ENCODE results near the gene SPOUT1.
A peak's percentile ranks its signal among the peaks of the same experiment; 100 is the strongest.

Gene SPOUT1

DNA sequence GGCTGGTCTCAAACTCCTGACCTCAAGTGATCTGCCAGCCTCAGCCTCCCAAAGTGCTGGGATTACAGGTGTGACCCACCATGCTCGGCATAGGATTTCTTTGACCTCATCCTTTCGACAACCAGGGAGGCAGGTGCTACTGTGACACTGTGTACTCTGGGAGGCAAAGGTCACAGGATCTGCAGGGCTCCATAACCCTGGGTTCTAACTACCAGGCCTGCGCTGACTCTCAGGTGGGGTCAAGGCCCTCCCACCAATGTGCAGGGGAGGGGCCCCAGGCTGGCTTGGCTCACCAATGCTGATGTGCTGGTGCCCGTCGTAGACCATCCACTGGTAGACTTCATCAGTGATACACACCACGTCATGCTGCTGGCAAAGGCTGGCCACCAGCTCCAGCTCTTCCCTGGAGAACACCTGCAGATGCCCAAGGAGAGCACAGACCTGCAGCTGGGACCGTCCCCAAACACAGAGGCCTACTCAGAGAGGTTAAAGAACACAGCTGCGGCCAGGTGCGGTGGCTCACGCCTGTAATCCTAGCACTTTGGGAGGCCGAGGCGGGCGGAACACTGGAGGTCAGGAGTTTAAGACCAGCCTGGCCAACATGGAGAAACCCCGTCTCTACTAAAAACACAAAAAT is 7.0 kb upstream of the SPOUT1 start:
- DNase-seq (ENCODE audit: low read depth), result no peak

DNA sequence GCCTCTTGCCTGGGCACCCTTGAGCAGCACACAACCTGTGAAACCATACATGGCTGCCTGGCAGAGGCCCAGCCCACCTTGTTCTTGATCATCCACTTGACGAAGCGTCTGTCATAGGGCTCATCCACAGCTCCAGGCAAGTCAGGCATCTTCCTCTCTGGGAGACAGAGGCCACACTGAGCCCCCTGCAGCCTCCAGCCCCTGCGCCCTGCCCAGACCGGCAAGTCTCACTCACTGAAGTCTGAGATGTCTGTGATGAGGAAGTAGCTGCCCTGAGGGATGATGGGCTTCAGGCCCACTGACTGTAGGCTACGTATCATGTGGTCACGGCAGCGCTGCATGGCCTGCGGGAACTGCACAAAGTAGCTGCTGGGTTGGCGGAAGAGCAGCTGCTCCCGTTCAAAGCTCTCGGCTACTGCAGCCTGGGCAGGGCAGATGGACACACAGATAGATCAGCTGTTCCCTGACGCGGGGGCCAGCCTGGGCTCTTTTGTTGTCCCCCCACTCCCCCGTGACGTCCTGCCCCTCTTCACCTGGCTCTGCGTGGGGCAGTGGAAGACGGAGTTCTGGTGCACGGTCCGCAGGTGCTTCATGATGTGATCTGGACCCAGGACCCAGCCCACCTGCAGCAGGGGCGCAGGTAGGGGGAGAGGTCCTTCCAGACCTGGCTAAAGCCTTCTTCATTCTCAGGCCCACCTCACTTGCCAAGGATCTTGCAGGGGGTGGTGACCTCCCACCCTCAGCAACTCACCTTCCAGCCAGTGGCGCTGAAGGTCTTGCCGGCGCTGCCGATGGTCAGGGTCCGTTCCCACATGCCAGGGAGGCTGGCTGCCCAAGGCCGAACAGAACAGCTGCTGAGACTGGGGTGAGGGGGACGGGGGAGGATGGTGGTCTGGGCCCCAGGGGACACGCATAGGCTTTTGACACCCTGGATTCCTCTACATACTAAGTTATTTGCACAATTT is 5.9 kb upstream of the SPOUT1 start:
- no peak for DNase-seq (ENCODE audit: low read depth)

DNA sequence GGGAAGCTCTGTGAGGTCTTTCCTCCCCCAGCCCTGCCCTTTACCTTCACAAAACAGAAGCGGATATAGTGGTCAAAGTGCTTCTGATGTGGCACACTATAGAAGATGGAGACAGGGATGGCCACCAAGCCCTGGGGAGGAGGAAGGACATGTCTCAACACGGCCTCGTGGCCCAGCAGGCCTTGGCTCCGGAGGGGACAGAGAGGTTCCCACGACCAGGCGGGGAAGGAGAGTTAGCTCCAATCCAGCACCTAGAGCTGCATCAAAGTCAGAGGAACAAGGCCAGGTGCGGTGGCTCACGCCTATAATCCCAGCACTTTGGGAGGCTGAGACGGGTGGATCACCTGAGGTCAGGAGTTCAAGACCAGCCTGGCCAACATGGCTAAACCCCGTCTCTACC is 4.1 kb upstream of the SPOUT1 start:
- DNase-seq (ENCODE audit: low read depth), result no peak

DNA sequence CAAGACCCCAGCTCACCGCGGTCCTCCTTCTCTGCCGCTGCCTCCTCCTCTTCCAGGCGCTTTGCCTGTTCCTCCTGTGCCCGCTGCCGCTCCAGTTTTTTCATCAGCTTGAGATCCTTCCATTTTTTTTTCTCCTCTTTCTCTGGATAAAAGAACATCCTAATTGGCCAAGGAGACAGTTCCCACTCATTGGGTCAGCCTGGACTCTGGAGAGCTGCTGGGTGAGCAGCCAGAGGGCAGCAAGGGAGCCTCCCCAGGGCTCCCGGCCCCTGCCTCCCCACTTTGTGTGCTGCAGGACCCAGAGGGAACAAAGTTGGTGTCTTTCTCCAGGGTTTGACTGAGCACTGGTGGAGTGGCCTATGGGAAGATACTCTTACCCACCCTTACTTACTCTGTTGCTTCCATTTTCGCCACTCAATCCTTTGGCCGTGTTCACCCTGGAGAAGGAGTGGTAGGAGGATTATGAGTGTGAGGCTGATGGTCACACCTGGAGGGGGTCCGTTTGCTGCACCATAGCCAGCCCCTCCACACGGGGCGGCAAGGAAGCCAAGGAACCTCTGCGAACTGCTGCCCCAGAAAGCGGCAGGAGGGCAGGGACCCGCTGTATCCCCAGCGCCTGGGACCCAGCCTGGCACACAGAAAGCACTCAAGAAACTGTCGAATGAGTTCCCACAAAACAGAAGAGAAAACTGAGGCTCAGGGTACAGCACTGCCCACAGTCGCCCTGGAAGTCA is 708 bp downstream of the SPOUT1 start:
- DNase-seq (ENCODE audit: low read depth), result no peak

DNA sequence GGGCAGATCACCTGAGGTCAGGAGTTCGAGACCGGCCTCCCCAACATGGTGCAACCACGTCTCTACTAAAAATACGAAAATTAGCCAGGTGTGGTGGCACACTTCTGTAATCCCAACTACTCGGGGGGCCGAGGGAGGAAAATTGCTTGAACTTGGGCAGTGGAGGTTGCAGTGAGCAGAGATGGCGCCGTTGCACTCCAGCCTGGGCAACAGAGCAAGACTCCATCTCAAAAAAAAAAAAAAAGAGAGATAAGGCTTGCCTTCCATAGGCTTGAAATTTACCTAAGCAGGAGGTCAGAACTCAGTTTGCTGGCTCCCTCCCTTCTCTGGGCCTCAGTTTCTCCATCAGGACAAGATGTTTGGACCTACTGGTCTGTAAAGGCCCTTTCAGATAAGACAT is 1.3 kb downstream of the SPOUT1 start:
- no peak for DNase-seq (ENCODE audit: low read depth)

DNA sequence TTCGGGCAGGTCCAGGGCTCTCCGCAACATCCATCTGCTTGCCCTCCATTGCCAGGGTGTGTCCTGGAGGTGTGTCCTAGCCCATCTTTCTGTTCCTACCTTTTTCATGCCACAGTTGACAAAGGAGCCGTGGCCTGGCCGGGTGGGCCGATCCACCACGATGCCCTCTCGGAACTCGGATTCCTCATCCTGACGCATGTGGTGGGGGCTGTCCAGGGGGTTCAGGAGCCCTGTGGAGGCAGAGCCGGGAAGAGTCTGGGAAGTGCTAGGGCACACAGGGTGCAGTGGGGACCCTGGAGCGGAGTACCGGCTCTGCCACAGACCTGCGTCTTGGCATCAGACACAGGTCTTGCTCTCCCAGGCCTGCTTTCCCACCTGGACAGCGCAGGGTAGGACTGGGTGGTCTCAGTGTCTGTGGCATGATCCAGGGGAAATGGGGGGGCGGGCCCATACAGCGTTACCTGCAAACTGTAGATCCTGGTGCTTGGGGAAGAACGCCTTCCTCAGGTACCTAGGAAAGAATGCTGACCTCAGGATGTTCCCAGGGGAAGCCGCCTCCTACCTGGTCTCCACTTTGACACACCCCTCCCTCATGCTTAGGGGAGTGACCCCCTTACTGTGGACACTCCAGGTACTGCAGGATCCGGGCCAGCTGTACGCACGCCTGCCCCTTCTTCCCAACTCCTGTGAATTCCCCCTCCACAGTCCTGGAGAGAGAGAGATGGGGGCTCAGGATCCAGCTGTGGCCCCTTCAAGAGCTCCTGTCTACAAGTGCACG is 3.5 kb downstream of the SPOUT1 start:
- no peak for DNase-seq (ENCODE audit: low read depth)

DNA sequence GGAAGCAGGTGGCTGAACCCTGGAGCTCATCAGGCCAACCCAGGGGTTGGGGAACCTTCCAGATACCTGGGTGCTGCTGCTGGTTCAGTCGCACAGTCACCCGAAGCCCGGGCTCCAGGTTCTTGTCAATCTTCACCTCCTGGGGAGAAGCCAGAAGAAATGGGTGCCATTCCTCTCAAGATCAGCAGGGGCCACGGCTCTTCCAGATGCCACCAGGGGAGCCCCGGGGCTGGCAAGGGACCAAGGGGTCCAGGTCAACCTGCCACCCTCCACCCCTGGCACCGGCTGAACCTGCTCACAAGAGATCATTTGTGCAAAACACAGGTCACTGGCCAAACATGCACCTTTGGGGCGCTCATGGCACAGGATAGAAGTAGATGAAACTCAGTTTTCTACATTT is 4.7 kb downstream of the SPOUT1 start:
- DNase-seq (ENCODE audit: low read depth), result no peak

DNA sequence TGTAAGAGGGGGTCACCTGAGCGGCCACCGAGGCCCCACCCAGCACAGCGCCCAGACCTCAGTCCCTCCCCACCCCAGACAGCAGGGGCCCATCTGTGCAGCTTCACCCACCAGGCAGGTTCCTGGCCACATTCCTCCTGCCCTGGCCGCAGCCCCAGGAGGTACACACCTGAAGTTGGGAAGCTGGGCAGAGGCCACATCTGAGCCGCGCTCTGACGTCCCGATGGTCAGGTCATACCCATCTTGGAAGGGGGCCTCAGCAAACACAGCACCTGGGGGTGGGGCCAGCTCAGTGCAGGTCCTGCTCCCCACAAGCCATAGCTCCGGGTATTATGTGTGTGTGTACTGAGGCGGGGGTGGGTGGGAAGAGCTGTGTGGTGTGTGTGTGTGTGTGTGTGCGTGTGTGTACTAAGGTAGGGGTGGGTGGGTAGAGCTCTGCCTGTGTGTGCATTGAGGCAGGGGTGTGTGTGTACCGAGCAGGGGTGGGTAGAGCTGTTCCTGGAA is 5.6 kb downstream of the SPOUT1 start:
- DNase-seq (ENCODE audit: low read depth), result no peak

DNA sequence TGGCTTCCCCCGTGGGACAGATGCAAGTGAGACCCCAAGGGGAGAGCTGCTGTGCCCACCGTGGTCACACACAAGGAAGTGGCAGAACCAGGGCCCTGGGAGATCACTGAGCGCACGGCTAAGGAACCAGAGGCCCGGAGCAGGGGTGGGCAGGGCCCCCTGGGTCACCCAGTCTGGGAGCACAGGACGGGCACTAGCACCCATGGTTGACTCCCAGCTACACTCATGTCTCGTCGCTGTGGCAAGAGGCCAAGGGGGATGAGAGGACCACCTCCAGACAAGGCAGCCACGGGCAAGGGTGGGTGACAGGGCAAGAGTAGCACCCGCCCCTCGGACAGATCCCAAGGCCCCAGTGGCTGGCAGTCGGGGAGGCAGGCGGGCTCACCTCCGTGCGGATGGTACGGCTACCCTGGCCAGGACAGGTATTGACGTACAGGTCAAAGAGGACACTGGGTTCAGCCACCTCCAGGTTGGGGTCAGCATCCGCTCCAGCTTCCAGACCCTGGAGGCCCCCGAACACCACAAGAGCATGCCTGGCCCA is 6.2 kb downstream of the SPOUT1 start:
- no peak for DNase-seq (ENCODE audit: low read depth)

DNA sequence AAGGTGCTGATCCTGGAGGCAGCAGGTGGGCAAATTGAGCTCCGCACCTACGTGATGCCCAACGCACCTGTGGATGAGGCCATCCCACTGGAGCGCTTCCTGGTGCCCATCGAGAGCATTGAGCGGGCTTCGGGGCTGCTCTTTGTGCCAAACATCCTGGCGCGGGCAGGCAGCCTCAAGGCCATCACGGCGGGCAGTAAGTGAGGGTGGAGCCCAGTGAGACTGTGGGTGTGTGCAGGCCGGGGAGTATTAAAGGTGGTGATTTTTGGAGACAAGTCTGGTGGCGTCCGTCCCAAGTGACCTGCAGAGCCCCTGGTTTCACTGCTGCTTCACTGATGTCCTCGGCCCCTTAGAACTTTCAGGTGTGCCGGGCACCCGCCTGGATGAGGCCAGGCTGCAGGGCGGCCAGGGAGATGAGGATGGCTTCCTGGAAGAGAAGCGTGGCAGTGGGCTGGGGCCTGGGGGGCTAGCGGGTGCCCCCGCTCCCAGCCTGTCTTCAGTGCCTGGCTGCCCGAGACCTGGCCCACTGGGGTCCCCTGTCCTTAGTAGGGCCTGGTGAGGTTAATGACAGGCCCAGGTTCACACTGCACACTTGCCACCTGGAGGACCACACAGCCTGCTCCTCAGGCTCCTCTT is 7.1 kb downstream of the SPOUT1 start:
- no peak for DNase-seq (ENCODE audit: low read depth)

DNA sequence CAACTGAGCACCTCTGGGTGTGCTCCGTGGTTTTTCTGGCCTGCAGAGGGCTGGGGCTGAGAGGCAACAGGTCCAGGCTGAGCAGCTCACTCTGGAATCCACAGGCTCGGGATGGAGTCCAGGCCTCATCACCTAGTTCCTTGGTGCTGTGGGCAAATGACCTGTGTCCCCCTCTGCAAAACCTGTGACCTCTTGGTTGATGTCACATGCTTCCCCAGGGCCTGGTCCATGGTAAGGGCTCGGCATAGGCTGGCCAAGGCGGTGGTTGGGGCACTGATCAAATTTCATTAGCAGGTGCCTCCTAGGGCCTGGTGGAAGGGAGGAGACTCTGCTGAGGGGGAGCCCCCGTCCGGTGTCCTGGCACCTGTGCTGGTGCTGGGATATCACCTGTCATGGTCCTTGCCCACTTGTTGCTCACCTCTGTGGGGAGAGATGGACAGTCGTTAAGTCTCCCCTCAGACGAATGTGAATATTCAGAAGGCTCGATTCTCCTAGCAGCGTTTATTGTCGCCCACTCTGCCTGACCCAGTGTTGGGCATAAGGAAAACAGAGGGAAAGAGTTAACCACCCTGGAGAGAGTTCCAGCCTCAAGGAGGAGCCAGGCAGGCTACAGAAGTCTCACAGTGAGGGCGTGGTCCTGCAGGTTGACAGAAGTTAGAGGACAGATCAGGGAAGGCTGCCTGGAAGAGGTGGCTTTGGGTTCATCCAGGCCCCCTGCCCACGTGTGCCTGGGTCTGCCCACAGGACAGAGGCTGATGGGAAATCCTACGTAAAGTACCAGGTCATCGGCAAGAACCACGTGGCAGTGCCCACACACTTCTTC is 7.8 kb downstream of the SPOUT1 start:
- no peak for DNase-seq (ENCODE audit: low read depth)

DNA sequence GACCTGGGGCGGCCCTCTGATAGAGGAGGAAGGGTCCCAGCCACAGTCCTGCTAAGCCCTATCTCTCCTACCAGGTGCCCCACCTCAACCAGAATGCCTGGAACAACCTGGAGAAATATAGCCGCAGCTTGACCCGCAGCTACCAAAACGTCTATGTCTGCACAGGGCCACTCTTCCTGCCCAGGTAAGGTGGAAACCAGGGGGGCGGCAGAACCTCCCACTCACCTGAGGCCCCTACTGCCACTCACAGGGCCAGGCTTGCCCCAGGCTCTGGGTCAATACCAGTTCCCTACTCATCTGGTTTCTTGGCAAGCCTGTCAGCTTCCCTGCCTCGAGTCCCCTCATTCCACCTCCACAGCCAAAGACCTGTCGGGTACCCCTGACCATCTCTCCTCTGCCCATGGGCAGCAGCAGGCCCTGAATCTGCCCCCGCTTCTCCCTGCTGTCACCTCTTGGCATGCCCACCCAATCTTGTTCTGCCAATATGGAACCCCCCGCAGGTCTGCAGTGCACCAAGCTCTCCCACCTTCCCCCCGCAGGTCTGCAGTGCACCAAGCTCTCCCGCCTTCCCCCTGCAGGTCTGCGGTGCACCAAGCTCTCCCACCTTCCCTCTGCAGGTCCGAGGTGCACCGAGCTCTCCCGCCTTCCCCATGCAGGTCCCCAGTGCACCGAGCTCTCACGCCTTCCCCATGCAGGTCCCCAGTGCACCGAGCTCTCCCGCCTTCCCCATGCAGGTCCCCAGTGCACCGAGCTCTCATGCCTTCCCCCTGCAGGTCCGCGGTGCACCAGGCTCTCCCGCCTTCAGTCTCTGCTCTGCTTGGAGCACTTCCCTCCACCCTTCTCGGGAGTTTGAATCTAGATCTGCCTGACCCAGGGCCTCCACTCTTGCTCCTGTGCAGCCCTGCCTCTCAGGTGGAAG is 8.7 kb downstream of the SPOUT1 start:
- no peak for DNase-seq (ENCODE audit: low read depth)

DNA sequence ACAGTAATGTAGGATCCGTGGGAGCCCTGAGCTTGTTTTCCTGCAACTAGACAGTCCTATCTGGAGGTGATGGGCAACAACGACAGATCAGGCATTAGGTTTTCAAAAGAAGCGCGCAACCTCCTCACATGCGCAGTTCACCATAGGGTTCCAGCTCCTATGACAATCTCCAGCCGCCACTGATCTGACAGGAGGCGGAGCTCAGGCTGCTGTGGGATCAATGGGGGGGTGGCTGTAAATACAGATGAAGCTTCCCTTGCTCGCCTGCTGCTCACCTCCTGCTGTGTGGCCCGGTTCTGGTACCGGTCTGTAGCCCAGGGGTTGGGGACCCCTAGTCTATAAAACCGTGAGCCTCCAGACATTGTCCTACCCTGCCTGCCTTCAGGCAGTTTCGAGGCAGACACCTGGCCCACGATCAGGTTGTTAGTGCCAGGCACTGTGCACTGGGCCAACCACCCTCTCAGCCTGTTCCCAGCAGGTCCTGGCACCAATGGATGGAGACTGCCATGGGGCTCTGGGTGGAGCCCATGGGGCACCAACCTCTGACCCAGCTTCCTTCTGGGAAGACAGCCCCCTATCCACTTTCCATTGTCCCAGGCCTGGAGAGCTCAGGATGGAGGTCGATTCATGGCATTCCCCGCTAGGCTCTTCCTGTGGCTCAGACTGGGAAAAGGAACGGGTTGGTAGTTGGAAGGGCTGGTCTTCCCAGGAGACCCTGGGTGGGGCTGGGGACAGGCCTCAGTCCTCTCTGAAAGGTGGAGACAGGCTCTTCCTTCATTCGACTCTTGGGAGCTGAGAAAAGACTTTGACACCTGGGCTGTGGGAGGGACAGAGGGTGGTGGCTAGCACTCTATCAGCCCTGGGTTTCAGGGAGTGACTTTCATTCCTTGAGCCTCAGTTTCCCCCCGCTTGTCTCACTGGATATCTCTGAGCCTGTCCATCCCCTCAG is 9.6 kb downstream of the SPOUT1 start:
- DNase-seq (ENCODE audit: low read depth), result no peak

DNA sequence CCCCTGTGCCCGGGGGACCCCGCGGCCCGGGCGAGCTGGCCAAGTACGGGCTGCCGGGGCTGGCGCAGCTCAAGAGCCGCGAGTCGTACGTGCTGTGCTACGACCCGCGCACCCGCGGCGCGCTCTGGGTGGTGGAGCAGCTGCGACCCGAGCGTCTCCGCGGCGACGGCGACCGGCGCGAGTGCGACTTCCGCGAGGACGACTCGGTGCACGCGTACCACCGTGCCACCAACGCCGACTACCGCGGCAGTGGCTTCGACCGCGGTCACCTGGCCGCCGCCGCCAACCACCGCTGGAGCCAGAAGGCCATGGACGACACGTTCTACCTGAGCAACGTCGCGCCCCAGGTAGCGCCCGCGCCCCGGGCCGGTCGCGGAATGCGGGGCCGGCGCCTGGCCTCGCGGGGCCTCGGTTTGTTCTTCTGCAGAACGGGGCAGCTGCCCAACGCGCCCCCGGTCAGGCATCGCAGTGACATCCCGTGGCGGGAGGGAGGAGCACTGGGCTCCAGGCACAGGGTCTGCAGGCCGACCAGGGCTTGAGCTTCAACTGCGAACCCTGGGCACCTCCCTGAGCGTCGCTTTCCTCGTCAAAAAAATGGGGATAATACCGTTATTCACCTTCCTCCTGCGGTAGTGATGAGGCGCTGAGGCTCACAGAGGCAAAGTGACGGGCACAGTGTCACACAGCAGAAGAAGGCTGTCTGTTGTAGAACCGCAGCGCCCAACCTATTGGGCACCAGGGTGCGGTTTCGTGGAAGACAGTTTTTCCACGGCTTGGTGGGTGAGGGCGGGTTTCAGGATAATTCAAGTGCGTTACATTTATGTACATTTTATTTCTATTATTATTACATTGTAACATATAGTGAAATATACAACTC is 10.5 kb downstream of the SPOUT1 start:
- DNase-seq (ENCODE audit: low read depth), result peak; percentile 28

DNA sequence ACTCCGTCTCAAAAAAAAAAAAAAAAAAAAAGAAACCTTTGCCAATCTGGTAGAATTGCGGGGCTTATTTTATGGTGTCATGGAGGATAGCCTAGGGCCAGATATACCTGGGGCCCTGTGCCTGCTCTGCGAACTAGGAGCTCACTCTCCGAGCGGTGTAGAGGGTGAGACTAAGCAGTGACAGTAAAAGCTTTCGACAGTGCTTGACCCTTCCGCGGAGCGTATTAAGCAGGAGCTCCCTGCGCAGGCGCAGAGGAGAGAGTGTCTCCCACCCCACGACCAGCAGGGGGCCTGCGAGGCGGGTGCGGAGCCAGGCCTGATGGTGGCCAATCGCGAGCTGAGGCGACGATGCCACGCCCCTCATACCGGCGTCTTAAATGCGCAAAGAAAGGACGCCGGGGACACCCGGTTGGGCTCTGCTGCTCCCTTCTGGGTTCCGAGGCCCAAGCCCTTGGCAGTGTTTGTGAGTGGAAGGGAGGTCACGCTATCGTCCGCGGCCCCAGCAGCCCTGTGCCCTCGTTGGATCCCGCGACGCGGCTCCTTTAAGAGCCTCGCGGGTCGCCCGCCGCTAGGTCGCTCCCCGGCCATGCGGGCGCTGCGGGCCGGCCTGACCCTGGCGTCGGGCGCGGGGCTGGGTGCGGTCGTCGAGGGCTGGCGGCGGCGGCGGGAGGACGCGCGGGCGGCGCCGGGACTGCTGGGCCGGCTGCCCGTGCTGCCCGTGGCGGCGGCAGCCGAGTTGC is 11.3 kb downstream of the SPOUT1 start, which contains the start of gene ENDOG:
Gene ENDOG (plus strand): TSS at position 402 of the 740 bp plus-strand sequence. CDS start 185 bp downstream, at position 587.
- DNase-seq (ENCODE audit: low read depth), result peak; percentile 95

DNA sequence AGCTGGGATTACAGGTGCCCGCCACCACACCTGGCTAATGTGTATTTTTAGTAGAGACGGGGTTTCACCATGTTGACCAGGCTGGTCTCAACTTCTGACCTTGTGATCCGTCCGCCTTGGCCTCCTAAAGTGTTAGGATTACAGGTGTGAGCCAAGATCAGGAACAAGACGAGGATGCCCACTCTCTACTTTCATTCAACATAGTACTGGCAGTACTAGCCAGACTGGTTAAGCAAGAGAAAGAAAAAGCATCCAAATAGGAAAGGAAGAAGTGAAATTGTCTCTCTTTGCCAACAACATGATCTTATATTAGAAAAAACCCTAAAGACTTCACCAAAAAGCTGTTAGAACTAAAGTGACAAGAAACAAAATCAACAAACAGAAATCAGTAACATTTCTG is 18.7 kb downstream of the SPOUT1 start:
- DNase-seq (ENCODE audit: low read depth), result no peak

Data from T follicular helper cell (primary cell).